ENCODE data around the gene ZFAND4. TPM values are rescaled to one million over a fixed set of nuclear protein-coding genes. Genes with fewer than 3 reads are reported as not detected.

The ZFAND4 gene
- total and polyA plus RNA-seq, 10 of the 15 experiments (the other 5 are each of a cell fraction or from before 2014, with no cell fraction given), result 4.7 to 20.8 (median 12.8) TPM

- ChIA-PET CTCF (interaction anchor here (0.6 to 1.0 kb wide), 2 partner anchors 96 to 153 kb away, joined by 3 to 7 read pairs; no protein-coding TSS in a partner anchor), RAD21 (ENCODE audit: unreplicated experiment) (interaction anchor here (0.9 kb wide), 1 partner anchor 57 kb away, joined by 3 read pairs; no protein-coding TSS in a partner anchor), POLR2A (no interaction called here), SMC1A (ENCODE audit: uncharacterized antibody, unreplicated experiment) (no interaction called here)
- ATAC-seq (no peak), DNase-seq (ENCODE audit: low read depth, low spot score) (no peak), FAIRE-seq (no peak)
- Histone ChIP-seq H3K4me1 (ENCODE audit: control insufficient read depth, insufficient read depth, low read length) (no peaks in the 10 kb centered on the region), H3K9me3 (replicated peaks; ENCODE audit: control insufficient read depth, insufficient read depth, low read length) (no peaks in the 10 kb centered on the region), H3K79me2 (ENCODE audit: control insufficient read depth, insufficient read depth, low read length) (no peaks in the 10 kb centered on the region), H3K36me3 (ENCODE audit: control insufficient read depth in 2 of 2, insufficient read depth in 2 of 2, low read length in 1 of 2) (no peaks in the 10 kb centered on the region), H2AFZ (ENCODE audit: control insufficient read depth, low read depth, low read length) (no peak overlapping the region), H3K27ac (ENCODE audit: control insufficient read depth, insufficient read depth) (no peak overlapping the region), H4K20me1 (ENCODE audit: control insufficient read depth, insufficient read depth) (no peaks in the 10 kb centered on the region), H3K4me2 (ENCODE audit: control insufficient read depth, insufficient read depth) (no peak overlapping the region), H3K9ac (ENCODE audit: control insufficient read depth, insufficient read depth, low read length) (no peak overlapping the region), H3K4me3 (no peak overlapping the region), H3K27me3 (replicated peaks in 1 of 2; ENCODE audit: control insufficient read depth in 2 of 2, insufficient read depth in 2 of 2, low read length in 1 of 2) (no peaks in the 10 kb centered on the region)
- in situ Hi-C loops (cut with MboI) (no loop called here), intact Hi-C loops (cut with micrococcal nuclease; ENCODE audit: unreplicated experiment) (no loop called here)
- WGBS (ENCODE audit: insufficient coverage, insufficient replicate concordance, low lambda C conversion rate, missing lambda C conversion rate), result 41% methylated on average over 1 of the region's 1 CpG
- BruUV-seq (replicated peaks), result no TSS peak
- no peak for TF ChIP-seq MTA2 (IDR thresholded peaks at IDR 0.05; ENCODE audit: low read depth)
- no peak for TF ChIP-seq ATF2 (IDR thresholded peaks at IDR 0.05; ENCODE audit: low read length)
- no peak for TF ChIP-seq RAD21 (IDR thresholded peaks at IDR 0.05; ENCODE audit: insufficient read depth, low read depth, low read length)
- no peak for TF ChIP-seq SKIL (IDR thresholded peaks at IDR 0.05; ENCODE audit: low read depth, poor library complexity, severe bottlenecking)
- no peak for TF ChIP-seq E4F1 (IDR thresholded peaks at IDR 0.05; ENCODE audit: borderline replicate concordance, partially characterized antibody)
- no peak for TF ChIP-seq CEBPB (IDR thresholded peaks at IDR 0.05; ENCODE audit: borderline replicate concordance in 1 of 2, low read depth in 2 of 2, low read length in 2 of 2)
- no peak for TF ChIP-seq NRF1 (conservative IDR thresholded peaks at IDR 0.05; ENCODE audit: low read depth, low read length)
- no peak for TF ChIP-seq JUND (IDR thresholded peaks at IDR 0.05; ENCODE audit: low read depth, low read length)
- no peak for TF ChIP-seq TBL1XR1 (IDR thresholded peaks at IDR 0.05; ENCODE audit: low read depth, low read length)
- no peak for TF ChIP-seq ZNF622 (IDR thresholded peaks at IDR 0.05)
- TF ChIP-seq MYB (IDR thresholded peaks at IDR 0.05; ENCODE audit: borderline replicate concordance, low read depth, low read length), result no peak
- TF ChIP-seq SIN3A (IDR thresholded peaks at IDR 0.05; ENCODE audit: low read depth, low read length), result no peak
These were observed 57.7 kb downstream of the ZFAND4 start for GRCh38 chr10:45614869-45615268.
